Panc1 (cell line): ENCODE results near the gene SOAT1. TPM values are rescaled to one million over a fixed set of nuclear protein-coding genes. Genes with fewer than 3 reads are reported as not detected.

Experiments used
- ATAC-seq: fragments of 200-7000 bp; cut with Tn5 transposase; 2 replicates; pipeline ENCODE4 v1.9.1; 2020; ENCODE audit warnings: mild to moderate bottlenecking, moderate library complexity
- BruUV-seq: library from RNA; stranded (reverse); fragments of 400-500 nt; replicated peaks from 2 replicates; lab custom pipeline; 2021; lab: Mats Ljungman, UMichigan
- CTCF ChIA-PET: fragments of 300-600 bp; sonication (Branson Sonifier 250); formaldehyde crosslinking; loops from one replicate; lab custom pipeline; 2022; ENCODE audit warnings: antibody characterized with exemption; lab: Charles Lee
- POLR2A ChIA-PET: fragments of 300-600 bp; sonication (Branson Sonifier 250); formaldehyde crosslinking; loops from one replicate; lab custom pipeline; 2022; ENCODE audit warnings: antibody characterized with exemption; lab: Charles Lee
- DNase-seq: peaks from one replicate; pipeline ENCODE4 v3.0.0-alpha.2; 2010; ENCODE audit warnings: low read depth, low spot score
- H3K27ac ChIP-seq: 2 replicates; pipeline ENCODE4 v1.5.1; 2011; ENCODE audit warnings: mild to moderate bottlenecking, low read length, inconsistent platforms
- H3K27me3 ChIP-seq: fragments of 200-500 bp; sonication (Bioruptor generic); 2 replicates; pipeline ENCODE4 v1.6.0; 2014; ENCODE audit warnings: low read length, inconsistent platforms; ENCODE audit not compliant: control insufficient read depth, insufficient read depth
- H3K36me3 ChIP-seq: fragments of 200-500 bp; sonication (Bioruptor generic); 2 replicates; pipeline ENCODE4 v1.5.1; 2014; ENCODE audit warnings: inconsistent platforms, mild to moderate bottlenecking, low read length, moderate library complexity; ENCODE audit not compliant: control insufficient read depth, insufficient read depth
- H3K4me1 ChIP-seq: 2 replicates; pipeline ENCODE4 v1.5.1; 2011; ENCODE audit warnings: inconsistent platforms, mild to moderate bottlenecking, low read length, moderate library complexity; ENCODE audit not compliant: control insufficient read depth, insufficient read depth
- H3K4me3 ChIP-seq, 2 experiments: 2 replicates each; pipeline ENCODE4 v1.5.1; 2011 to 2012; ENCODE audit warnings: low read depth in 2 of 2, low read length in 2 of 2, mild to moderate bottlenecking in 2 of 2, inconsistent platforms in 1 of 2, moderate library complexity in 1 of 2
- H3K9me3 ChIP-seq: fragments of 200-500 bp; sonication (Bioruptor generic); 2 replicates; pipeline ENCODE4 v1.5.1; 2014; ENCODE audit warnings: low read depth, mild to moderate bottlenecking, inconsistent platforms, low read length, moderate library complexity; ENCODE audit not compliant: control insufficient read depth, insufficient read depth
- CTCF ChIP-seq: fragments of 450-650 bp; IDR thresholded peaks from 2 replicates; pipeline ENCODE4 v1.5.1; 2017; ENCODE audit warnings: mild to moderate bottlenecking
- POLR2AphosphoS5 ChIP-seq: IDR thresholded peaks from 2 replicates; pipeline ENCODE4 v1.6.1; 2012; ENCODE audit warnings: mild to moderate bottlenecking, low read depth, low read length, moderate library complexity
- REST ChIP-seq, 2 experiments: IDR thresholded peaks; 2 replicates each; pipeline ENCODE4 v1.6.1; 2011 to 2012; ENCODE audit warnings: low read depth in 2 of 2, control low read depth in 1 of 2, low read length in 1 of 2, mild to moderate bottlenecking in 1 of 2, moderate library complexity in 1 of 2; ENCODE audit not compliant: insufficient read depth in 1 of 2
- SIN3A ChIP-seq: IDR thresholded peaks from 2 replicates; pipeline ENCODE4 v1.6.1; 2012; ENCODE audit warnings: low read depth, mild to moderate bottlenecking, low read length, moderate library complexity, borderline replicate concordance; ENCODE audit not compliant: insufficient read depth
- TCF7L2 ChIP-seq: IDR thresholded peaks from 2 replicates; pipeline ENCODE4 v1.6.1; 2011; ENCODE audit warnings: mild to moderate bottlenecking, low read depth, low read length, inconsistent platforms
- in situ Hi-C: cut with HindIII; loops from 2 replicates; pipeline ENCODE4 v1.10.0; 2016; ENCODE audit warnings: low sequenced_read_pairs, low pct_unique_long_range_greater_than_20kb
- intact Hi-C: fragments of 100-400 bp; cut with micrococcal nuclease; formaldehyde crosslinking; loops from one replicate; pipeline ENCODE4 v1.10.0; 2022; ENCODE audit not compliant: unreplicated experiment
- total RNA-seq: library from RNA; stranded (reverse); gene quantifications from one replicate; pipeline ENCODE4 v1.2.1, GENCODE V29; 2021; ENCODE audit not compliant: unreplicated experiment

SOAT1 gene
- total RNA-seq, 1 experiment from 2014 or later = 57.2 TPM

- no peaks in the 10 kb centered on the region for H3K36me3 ChIP-seq
- no TSS peak for BruUV-seq
- ChIA-PET POLR2A (no interaction called here), CTCF (interaction anchor here (0.6 kb wide), 1 partner anchor 101 kb away, joined by 3 read pairs; no protein-coding TSS in a partner anchor)
- no peaks in the 10 kb centered on the region for H3K9me3 ChIP-seq
- TF ChIP-seq REST (IDR thresholded peaks at IDR 0.05; ENCODE audit: insufficient read depth in 1 of 2, low read depth in 2 of 2, low read length in 1 of 2) (no peak), TCF7L2 (no peak), CTCF (no peak), POLR2AphosphoS5 (no peak)
- no peak for ATAC-seq
- no peak overlapping the region for H3K27ac ChIP-seq
- DNase-seq = peak; percentile 67
- no peaks in the 10 kb centered on the region for H3K27me3 ChIP-seq
- no peaks in the 10 kb centered on the region for H3K4me1 ChIP-seq
- intact Hi-C loops = no loop called here
- in situ Hi-C loops = no loop called here
- no peak overlapping the region for H3K4me3 ChIP-seq
Observed at GRCh38 chr1:179310721-179311120, 17.1 kb downstream of the SOAT1 start.

GRCh38 chr1:179311149-179311700 lies 17.6 kb downstream of the SOAT1 start:
- ChIA-PET POLR2A (no interaction called here), CTCF (interaction anchor here (0.6 kb wide), 1 partner anchor 101 kb away, joined by 3 read pairs; no protein-coding TSS in a partner anchor)
- in situ Hi-C loops = no loop called here
- Histone ChIP-seq H3K36me3 (no peaks in the 10 kb centered on the region), H3K9me3 (no peaks in the 10 kb centered on the region), H3K4me1 (no peaks in the 10 kb centered on the region), H3K27me3 (no peaks in the 10 kb centered on the region), H3K27ac (no peak overlapping the region), H3K4me3 (no peak overlapping the region)
- no TSS peak for BruUV-seq
- TF ChIP-seq POLR2AphosphoS5 (no peak), REST (IDR thresholded peaks at IDR 0.05; ENCODE audit: insufficient read depth in 1 of 2, low read depth in 2 of 2, low read length in 1 of 2) (no peak), CTCF (no peak), SIN3A (no peak), TCF7L2 (no peak)
- no peak for ATAC-seq
- no peak for DNase-seq
- intact Hi-C loops = no loop called here
